Measurements from ENCODE around the gene SYNPO.

- TF ChIP-seq CTCF (optimal IDR thresholded peaks at IDR 0.05 in 1 of 3, IDR thresholded peaks at IDR 0.05 in 1 of 3, conservative IDR thresholded peaks at IDR 0.05 in 1 of 3; ENCODE audit: extremely low read depth in 1 of 3, insufficient read depth in 2 of 3, low read length in 3 of 3) = no peak
- no peak for TF ChIP-seq EZH2 (IDR thresholded peaks at IDR 0.05; ENCODE audit: low read length)
These were observed 11.4 kb upstream of the SYNPO start for GRCh38 chr5:150628936-150629485.
